HG03457 (cell line): ENCODE data around the gene RSAD1.
"Not testable (repeated sequence)": the region's sequence is repeated elsewhere in the genome, so short reads cannot be mapped to it uniquely, and the experiment has no call there.

Experiments used
- ATAC-seq: cut with Tn5 transposase; IDR thresholded peaks from one replicate; pipeline ENCODE4 v1.9.1; 2021; ENCODE audit warnings: moderate number of reproducible peaks; ENCODE audit not compliant: unreplicated experiment

The RSAD1 gene

DNA sequence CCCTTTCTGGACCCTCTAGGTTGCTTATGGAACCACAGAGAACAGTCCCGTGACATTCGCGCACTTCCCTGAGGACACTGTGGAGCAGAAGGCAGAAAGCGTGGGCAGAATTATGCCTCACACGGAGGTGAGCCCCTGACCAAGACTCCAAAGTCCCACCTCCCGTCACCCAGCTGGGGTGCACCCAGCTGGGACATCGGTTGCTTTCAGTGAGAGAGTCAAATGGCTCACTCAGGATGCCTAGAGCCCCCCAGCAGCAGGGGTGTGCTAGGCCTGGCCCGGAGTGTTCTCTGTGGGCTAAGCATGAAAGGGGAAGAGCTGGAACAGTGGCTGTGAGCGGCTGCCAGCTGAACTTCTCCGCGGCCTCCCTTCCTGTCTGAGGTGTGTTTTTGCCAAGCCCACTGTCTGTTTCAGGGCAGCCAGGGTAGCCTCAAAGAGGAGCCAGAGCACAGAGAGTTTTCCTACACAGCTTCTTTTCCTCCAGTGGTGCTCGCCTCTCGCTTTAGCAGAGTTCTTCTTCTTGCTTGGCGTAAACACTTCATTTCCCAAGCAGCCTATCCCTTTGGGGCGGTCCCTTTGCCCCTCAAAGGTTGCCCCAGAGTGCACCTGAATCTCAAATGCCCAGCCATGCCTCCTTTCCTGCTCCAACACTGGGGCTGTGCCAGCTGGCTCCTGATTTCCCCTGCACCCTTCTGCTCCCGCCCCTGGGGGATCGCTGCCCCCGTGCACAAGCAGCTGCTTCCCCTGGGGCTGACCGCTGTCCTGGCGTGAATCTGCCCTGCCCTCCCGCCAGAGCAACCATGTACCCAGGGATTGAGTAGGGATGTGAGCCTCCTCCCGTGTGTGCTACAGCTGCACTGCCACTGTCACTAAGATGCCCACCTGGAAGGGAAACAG lies 7.4 kb upstream of the RSAD1 start:
- ATAC-seq, result no peak

DNA sequence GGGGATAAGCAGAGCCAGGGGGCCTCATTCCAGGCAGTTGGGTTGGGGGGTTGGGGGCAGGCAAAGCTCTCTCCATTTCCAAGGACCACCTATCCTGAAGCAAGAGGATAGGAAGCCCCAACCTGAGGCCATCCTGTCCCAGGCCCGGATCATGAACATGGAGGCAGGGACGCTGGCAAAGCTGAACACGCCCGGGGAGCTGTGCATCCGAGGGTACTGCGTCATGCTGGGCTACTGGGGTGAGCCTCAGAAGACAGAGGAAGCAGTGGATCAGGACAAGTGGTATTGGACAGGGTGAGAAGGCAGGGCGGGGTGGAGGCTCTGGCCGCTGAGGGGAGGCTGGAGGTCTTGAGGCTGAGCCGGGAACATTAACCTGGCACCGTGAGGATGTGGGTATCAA lies 6.4 kb upstream of the RSAD1 start:
- ATAC-seq, result no peak

DNA sequence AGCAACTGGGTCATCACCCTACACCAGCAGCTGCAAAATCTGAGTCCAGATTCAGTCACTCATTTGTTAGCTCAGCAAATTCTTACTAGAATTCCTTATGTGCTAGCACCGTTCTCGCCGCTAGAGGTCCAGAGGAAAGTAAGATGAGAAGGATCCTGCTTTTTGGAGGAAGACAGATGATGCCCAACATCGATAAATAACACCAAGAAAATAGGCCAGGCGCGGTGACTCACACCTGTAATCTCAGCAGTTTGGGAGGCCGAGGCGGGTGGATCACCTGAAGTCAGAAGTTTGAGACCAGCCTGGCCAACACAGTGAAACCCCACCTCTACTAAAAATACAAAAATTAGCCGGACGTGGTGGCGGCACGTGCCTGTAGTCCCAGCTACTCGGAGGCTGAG lies 5.9 kb upstream of the RSAD1 start:
- not testable (repeated sequence) for ATAC-seq

DNA sequence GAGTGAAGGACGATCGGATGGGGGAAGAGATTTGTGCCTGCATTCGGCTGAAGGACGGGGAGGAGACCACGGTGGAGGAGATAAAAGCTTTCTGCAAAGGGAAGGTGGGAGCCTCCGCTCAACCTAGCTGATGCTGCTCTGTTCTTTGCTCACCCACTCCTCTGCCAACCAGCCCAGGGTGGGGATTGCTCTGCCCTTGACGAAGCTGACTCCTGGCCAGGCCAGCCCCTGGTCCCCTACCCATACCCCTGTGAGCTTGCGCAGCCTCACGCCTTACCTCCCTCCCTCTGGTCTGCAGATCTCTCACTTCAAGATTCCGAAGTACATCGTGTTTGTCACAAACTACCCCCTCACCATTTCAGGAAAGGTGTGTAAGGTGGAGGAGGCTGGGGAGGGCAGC lies 4.8 kb upstream of the RSAD1 start:
- no peak for ATAC-seq

DNA sequence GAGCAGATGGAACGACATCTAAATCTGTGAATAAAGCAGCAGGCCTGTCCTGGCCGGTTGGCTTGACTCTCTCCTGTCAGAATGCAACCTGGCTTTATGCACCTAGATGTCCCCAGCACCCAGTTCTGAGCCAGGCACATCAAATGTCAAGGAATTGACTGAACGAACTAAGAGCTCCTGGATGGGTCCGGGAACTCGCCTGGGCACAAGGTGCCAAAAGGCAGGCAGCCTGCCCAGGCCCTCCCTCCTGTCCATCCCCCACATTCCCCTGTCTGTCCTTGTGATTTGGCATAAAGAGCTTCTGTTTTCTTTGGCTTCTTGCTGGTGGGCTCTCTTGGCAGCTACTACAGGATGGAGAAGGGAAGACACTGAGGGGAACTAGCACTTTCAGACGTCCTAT lies 4.1 kb upstream of the RSAD1 start:
- ATAC-seq, result no peak

DNA sequence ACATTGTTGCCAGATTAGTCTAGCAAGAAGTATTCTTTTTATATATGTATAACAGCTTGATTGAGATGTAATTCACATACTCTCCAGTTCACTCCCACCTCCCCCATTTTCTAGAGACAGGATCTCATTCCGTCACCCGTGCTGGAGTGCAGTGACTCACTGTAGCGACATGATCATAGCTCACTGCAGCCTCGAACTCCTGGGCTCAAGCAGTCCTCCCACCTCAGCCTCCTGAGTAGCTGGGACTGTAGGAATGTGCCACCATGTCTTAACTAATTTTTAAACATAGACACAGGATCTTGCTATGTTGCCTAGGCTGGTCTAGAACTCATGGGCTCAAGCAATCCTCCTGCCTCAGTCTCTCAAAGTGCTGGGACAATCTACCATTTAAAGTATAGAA lies 3.3 kb upstream of the RSAD1 start:
- no peak for ATAC-seq

DNA sequence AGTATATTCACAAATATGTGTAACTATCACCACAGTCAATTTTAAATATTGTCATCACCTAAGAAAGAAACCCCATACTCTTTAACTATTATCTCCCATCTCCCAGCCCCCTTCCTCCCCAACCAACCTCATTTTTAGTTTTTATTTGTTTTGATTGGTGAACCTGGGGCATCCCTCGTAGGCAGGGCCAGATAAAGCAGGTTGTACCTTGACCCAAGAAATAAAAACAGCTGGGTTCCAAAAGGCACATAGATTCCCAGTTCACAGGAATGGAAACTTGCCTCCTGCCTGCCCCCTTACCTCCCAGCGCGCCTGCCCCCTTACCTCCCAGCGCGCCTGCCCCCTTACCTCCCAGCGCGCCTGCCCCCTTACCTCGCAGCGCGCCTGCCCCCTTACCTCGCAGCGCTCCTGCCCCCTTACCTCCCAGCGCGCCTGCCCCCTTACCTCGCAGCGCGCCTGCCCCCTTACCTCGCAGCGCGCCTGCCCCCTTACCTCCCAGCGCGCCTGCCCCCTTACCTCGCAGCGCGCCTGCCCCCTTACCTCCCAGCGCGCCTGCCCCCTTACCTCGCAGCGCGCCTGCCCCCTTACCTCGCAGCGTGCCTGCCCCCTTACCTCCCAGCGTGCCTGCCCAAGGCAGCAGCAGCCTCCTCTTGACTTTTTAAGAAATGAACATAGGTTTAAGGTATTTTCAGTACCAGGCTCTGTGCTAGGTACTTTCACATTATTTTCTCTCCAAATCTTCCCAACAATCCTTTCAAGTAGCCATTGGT lies 2.7 kb upstream of the RSAD1 start:
- not testable (repeated sequence) for ATAC-seq

DNA sequence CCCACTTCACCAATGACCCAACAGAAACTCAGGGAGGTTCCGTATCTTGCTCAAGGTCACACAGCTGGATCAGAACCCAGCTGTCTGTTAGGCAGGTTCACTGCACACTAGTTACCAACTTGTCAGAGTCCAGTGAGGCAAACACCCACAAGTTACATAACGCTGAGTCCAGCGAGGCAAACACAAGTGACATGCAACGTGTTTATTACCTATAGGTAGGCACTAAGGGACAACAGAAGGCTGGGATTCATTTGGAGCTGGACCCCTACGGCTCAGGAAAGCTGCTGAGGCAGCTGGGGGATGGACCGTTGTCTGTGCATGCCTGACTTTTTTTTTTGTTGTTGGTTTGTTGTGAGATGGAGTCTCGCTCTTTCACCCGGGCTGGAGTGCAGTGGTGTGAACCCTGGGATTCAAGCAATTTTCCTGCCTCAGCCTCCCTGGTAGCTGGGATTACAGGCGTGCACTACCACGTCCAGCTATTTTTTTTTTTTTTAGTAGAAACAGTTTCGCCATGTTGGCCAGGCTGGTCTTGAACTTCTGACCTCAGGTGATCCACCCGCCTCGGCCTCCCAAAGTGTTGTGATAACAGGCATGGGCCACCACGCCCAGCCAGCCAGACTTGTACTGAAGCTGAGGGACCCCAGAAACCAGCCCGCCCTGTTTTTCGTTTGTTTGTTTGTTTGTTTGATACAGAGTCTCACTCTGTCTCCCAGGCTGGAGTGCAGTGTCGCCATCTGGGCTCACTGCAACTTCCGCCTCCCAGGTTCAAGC lies 1.9 kb upstream of the RSAD1 start:
- ATAC-seq, result no peak

DNA sequence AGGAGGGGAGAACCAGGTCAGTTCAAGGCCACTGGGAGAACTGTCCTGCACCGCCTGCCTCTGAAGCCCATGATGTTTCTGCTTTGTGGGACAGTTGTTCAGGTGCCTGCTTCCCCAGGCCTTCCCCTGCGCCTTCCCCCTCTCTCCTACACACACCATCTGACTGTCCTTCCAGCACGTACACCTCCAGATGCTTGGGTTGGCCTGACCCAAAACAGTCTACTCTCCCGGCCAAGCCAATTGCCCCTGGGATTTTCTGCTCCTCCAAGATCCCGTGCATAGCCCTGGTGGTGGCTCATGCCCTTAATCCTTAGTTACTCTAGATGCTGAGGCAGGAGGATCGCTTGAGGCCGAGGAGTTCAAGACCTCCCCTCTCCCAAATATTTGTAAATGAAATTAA lies 684 bp upstream of the RSAD1 start:
- ATAC-seq, result no peak

DNA sequence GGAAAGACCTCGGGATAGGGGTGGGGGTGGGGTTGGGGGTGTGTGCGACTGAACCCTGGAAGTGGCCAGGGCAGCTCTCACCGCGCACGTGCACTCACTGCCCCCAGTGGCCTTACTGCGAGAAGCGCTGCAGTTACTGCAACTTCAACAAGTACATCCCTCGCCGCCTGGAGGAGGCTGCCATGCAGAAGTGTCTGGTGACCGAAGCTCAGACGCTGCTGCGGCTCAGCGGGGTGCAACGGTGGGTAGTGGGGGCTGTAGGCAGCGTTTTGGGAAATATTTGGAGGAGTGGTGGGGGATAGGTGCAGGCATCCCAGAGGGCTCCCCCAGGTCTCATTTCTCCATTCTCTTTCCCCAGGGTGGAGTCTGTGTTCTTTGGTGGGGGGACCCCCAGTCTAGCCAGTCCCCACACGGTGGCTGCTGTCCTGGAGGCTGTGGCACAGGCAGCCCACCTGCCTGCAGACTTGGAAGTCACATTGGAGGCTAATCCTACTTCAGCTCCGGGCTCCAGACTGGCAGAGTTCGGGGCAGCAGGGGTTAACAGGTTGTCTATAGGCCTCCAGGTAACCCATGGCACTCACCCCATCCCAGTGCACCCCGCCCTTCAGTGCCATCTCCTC lies 972 bp downstream of the RSAD1 start:
- ATAC-seq, result no peak

DNA sequence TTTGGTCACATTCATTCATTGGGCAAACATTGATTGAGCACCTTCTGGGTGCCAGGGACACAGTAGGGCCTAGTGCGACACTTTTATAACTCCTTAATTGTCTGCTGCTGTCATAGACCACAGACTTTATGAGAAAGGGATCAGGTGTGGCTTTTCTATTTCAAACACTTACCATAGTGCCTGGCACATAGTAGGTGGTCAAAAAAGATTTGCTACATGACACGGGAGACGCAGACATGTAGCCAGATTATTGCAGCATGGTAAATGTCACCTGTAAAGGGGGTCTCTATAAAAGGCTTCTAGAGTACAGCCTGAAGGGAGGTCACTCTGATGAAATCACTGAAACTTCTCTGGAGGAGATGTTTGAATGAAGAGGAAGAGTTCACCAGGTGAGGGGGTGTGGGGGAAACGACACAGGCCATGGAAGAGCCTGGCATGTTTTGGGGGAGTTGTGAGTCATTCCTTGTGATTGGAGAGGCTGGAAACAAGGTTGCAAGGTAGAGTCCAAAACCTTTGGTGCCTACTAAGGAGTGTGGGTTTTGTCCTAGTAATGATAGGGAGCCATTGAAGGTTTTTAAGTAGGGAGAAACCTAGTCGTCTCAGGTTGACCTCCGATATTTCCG lies 1.6 kb downstream of the RSAD1 start:
- no peak for ATAC-seq

DNA sequence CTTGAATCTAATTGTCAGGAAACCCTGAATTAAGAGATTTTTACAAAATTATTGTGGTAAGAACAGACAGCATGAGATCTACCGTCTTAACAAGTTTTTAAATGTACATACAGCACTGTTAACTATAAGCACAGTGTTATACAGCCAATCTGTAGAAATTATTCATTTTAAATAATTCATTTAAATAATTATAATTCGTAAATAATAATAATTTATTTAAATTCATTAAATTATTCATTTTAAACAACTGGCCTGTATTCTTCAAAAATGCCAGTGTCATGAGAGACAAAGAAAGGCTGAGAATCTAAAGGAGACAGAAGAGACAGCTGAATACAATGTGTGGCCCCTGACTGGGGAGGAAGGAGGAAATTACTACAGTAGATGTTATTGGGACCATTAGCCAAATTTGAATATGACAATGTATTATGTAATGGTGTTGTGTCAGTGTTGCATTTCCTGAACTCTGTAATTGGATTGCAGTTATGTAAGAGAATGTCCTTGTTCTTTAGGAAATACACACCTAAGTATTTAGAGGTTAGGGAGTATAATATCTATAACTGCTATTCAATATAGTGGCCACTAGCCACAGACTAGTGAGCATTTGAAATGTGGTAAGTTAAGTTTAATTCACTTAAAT lies 2.3 kb downstream of the RSAD1 start:
- no peak for ATAC-seq

DNA sequence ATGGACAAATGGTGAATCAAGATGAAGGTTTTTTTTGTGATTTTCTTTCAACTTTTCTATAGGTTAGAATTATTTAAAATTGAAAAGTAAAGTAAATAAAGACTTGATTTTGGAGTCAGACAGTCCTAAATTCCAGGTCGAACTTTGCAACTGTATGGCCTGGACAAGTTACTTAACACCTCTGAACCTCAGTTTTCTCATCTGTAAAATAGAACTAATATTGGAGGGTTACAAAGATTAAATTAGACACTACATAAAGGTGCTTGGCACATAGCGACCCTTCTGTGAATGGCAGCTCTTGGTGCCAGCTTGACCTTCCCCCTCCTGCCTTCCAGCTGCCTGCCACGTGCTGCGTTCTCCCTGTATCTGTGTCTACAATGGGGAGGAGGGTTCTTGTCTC lies 3.0 kb downstream of the RSAD1 start:
- no peak for ATAC-seq

DNA sequence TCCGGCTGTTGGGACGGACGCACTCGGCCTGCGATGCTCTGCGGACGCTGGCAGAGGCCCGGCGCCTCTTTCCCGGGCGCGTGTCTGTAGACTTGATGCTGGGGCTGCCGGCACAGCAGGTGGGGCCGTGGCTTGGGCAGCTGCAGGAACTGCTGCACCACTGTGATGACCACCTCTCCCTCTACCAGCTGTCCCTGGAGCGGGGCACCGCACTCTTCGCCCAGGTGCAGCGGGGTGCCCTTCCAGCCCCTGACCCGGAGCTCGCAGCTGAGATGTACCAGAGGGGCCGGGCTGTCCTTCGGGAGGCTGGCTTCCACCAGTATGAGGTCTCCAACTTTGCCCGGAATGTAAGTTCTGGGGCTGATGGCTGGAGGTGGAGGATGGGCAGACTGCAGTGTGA lies 3.5 kb downstream of the RSAD1 start:
- ATAC-seq, result no peak

DNA sequence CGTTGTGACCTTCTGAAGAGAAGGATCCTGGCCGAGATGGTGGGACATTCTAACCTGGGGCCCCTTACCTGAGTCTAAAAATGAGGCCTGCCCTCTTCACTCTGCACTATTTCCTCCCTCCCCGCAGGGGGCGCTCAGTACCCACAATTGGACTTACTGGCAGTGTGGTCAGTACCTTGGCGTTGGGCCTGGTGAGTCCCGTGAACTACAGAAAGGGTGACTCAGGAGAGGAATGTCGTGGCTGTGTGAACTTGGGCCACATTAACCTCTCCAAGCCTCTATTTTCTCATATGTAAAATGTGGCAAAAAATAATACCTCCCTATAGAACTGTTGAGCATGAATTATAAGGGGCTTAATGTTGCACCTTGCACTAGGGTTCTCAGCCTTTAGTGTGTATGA lies 3.9 kb downstream of the RSAD1 start:
- no peak for ATAC-seq

DNA sequence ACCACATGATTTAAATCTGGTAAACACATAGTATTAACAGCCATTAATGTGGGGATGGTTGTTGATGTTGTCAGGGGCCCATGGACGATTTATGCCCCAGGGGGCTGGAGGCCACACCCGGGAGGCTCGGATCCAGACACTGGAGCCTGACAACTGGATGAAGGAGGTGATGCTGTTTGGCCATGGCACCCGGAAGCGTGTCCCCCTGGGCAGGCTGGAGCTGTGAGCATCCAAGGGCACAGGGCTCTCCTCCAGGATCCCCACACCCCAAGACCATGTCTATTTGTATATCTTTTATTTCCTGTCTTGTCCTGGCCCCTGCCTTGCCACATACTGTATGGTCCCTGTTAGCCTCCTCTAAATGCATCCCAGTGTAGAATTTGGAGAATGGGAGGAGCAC lies 4.6 kb downstream of the RSAD1 start:
- ATAC-seq, result no peak

DNA sequence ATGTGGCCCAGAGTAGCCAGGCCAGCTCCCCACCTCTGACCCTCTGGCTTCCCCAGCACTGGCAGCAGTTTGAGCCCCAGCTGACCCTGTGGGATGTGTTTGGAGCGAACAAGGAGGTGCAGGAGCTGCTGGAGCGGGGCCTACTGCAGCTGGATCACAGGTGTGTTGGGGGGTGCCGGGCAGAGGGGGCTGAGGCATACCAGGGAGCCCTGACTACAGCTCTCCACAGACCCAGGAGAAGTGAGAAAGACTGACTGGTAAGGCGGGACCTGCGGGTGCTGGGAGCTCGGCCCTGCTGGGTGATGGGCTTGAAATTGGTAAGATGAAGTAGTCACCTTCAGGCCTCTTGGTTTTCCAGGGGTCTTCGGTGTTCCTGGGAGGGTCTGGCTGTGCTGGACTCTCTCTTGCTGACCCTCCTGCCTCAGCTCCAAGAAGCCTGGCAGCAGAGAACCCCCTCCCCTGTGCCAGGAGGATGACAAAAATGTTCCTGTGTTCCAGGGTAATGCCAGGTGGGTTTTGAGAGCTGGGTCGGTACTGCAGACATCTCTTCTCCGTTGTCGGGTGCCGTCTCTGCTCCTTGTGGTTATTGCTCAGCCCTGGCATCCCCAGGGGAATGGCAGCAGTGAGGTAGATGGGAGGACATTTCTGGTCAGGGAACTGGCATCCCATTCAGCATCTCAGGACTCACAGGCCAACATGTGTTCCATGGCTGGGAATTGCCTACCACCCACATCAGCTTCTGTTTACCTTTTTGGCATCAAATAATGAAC lies 5.9 kb downstream of the RSAD1 start:
- ATAC-seq, result no peak

DNA sequence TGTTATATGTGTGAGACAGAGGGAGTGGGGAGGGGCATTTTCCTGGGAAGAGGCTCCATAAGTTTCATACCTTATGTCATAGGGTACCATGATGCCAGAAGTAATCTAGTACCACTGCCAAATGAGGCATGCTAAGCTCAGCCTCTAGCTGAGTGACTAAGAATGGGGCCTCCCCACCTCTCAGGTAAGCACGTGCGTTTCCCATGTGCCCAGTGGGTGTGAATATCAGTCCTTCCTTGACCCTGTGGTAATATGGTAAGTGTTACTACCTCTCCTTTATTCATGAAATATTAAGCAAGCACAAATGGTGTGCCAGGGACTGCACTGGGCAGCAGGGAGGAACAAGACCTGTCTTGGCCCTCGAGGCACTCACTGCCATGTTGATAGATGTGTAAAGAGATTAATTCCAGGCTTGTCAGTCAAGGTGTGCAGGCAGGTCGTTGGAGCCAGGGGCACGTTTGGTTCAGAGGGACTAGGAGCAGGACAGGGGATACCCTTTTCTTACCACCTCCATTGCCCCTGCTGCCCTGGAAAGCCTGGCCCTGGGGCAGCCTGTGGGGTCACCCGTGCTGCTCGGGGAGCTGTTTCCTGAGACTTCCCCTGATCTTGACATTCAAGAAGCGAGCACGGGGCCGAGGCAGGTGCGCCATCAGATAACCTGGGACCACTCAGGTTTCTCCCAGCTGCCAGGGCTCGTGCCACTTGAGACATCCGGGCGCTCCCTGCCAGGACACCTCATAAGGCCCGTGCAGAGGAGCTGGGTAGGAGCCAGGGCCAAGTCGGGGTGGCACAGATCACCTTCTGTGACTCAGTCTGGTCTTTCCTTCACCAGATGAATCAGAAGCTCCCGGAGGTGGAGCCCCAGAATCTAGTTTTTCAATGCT lies 8.8 kb downstream of the RSAD1 start:
- ATAC-seq, result no peak
